ENCODE data around the gene PMVK.
"Not testable (repeated sequence)": the region's sequence is repeated elsewhere in the genome, so short reads cannot be mapped to it uniquely, and the experiment has no call there.

The PMVK gene

GRCh38 chr1:154936555-154937084, at the start of gene PMVK:
Gene PMVK, minus strand, starts transcription at chr1:154936719. Its CDS starts 34 bp downstream, at chr1:154936685.
- FAIRE-seq: no peak

- FAIRE-seq: no peak
Measured at GRCh38 chr1:154983776-154984466, 47.4 kb upstream of the PMVK start.

- peak; percentile 97 for FAIRE-seq
Measured at GRCh38 chr1:154982897-154983648, 46.6 kb upstream of the PMVK start, which contains the start of gene FLAD1. Gene FLAD1, plus strand, starts transcription at chr1:154983344. Its CDS starts 351 bp downstream, at chr1:154983695.

- no peak for FAIRE-seq
Measured at GRCh38 chr1:154982341-154982740, 45.8 kb upstream of the PMVK start.

- FAIRE-seq: no peak
Measured at GRCh38 chr1:154978360-154978759, 41.8 kb upstream of the PMVK start.

GRCh38 chr1:154977762-154978161, 41.2 kb upstream of the PMVK start:
- FAIRE-seq: not testable (repeated sequence)

- FAIRE-seq: no peak
Measured at GRCh38 chr1:154975409-154976059, 39.0 kb upstream of the PMVK start.

- no peak for FAIRE-seq
Measured at GRCh38 chr1:154974808-154975408, 38.4 kb upstream of the PMVK start.

- peak; percentile 99 for FAIRE-seq
Measured at GRCh38 chr1:154974102-154974807, 37.7 kb upstream of the PMVK start, which contains the start of gene CKS1B. Gene CKS1B, plus strand, starts transcription at chr1:154974681. Its CDS starts 65 bp downstream, at chr1:154974746.

GRCh38 chr1:154973344-154974101, 37.0 kb upstream of the PMVK start:
- peak; percentile 97 for FAIRE-seq

- FAIRE-seq: peak; percentile 98
Measured at GRCh38 chr1:154972517-154973343, 36.2 kb upstream of the PMVK start.

- no peak for FAIRE-seq
Measured at GRCh38 chr1:154972213-154972516, 35.6 kb upstream of the PMVK start.

- FAIRE-seq: no peak
Measured at GRCh38 chr1:154971341-154971998, 35.0 kb upstream of the PMVK start.

GRCh38 chr1:154970631-154971340, 34.3 kb upstream of the PMVK start, which contains the start of gene SHC1:
Gene SHC1, minus strand, starts transcription at chr1:154970747. Its CDS starts 221 bp downstream, at chr1:154970526.
- FAIRE-seq: peak; percentile 95

- FAIRE-seq: no peak
Measured at GRCh38 chr1:154969860-154970452, 33.4 kb upstream of the PMVK start.

- FAIRE-seq: no peak
Measured at GRCh38 chr1:154969246-154969645, 32.7 kb upstream of the PMVK start.

GRCh38 chr1:154968731-154969130, 32.2 kb upstream of the PMVK start:
- FAIRE-seq: no peak

- FAIRE-seq: no peak
Measured at GRCh38 chr1:154967331-154967950, 30.9 kb upstream of the PMVK start.
